TTC549 (cell line): ENCODE measurements around the gene PPP3CB.
"Not testable (repeated sequence)": the region's sequence is repeated elsewhere in the genome, so short reads cannot be mapped to it uniquely, and the experiment has no call there.

Source experiments
- FAIRE-seq: peaks from 2 replicates; lab custom pipeline; 2012; peaks lifted over from hg19 to GRCh38; lab: Jason Lieb, UNC

The PPP3CB gene

DNA sequence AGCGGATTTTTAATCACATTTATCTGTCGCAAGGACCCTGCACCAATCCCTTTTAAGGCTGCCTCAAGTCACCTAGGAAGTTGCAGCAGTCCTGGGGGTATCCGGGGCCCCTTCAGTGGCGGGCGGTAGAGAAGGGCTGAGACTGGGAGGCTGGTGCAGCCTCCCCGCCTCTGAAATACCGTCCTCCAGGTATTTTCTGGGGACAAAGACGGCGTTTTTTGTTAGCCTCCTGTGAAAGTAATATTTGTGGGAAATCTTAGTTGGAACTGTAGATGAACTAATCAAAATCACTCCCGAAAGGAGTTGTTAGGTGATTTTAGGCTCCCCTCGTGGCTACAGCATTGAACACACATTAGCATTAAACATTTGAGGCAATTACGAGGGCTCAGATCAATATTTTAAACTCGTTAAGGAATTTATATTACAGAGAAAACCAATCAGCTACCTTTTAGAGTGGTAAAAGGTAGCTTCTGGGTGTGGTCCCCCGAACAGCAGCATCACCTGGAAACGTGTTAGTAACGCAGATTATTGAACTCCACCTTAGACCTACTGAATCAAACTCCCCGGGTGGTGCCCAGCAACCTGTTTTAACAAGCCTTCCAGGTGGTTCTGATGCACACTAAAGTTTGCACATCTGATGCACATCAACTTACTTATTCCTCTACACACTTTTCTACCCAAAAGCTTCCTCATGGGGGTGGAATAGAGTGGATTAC lies 81.4 kb downstream of the PPP3CB start:
- no peak for FAIRE-seq

DNA sequence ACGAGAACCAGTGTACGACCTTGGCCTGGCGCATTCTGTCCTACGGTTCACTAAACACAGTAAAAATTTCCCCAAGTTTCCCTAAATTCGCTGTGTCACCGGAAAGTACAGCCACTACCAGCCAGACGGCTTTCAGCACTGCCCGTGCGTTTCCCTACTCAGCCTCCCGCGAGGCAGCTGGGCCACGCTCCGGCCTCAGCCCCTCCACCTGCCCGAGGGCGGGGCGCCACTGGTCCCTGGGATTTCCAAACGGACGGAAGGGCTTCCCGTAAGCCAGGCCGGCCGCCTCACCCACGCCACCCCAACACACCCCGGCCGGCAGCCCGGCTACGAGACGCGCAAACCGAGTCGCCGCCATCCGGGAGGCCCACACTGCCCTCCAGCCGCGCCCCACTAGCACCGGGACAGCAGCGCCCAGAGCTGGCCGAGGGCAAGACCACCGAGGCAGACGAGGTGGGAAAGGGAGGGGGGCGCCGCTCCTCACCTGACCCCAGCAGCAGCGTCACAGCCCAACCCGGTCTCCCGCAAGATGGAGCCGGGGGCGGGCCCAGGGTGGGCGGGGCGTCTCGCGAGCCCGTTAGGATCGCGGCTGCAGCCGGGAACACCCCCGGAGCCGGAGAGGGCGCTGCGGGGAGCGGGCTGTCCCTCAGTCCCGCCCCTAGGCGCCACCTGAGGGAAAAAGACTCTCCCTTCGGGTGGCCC lies 82.1 kb downstream of the PPP3CB start, which contains the start of gene ANXA7:
Gene ANXA7, minus strand, starts transcription at position 531 of the 702 bp plus-strand sequence. CDS start 13,202 bp downstream, outside the sequence.
- no peak for FAIRE-seq

DNA sequence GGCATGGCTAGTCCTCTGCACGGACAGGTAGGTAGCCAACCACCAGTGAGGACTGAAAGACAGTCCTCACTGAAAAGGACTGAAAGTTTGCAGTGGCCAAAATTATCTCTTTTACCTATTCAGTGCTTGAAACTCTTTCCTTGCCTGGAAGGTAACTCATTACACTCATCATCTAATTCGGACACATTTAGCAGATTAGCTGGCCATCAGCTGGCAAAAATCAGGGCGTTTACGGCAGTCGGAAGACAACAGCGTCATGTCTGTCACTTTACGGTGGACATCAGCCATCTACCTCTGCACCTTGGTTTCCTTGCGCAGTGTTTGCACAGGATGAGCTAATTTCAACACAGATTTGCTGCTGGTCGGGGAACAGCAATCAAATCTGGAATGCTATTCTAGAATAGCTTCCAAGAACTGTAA lies 82.7 kb downstream of the PPP3CB start:
- FAIRE-seq, result no peak

DNA sequence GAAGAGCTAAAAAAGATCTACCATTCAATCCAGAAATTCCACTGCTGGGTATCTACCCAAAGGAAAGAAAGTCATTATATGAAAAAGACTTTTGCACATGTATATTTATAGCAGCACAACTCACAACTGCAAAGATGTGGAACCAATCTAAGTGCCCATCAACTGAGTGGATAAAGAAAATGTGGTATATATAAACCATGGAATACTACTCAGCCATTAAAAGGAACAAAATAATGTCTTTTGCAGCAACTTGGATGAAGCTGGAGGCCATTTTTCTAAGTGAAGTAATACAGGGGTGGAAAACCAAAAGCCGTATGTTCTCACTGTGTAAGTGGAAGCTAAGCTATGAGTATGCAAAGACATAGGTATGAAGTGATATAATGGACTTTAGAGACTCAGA lies 84.9 kb downstream of the PPP3CB start:
- no peak for FAIRE-seq

DNA sequence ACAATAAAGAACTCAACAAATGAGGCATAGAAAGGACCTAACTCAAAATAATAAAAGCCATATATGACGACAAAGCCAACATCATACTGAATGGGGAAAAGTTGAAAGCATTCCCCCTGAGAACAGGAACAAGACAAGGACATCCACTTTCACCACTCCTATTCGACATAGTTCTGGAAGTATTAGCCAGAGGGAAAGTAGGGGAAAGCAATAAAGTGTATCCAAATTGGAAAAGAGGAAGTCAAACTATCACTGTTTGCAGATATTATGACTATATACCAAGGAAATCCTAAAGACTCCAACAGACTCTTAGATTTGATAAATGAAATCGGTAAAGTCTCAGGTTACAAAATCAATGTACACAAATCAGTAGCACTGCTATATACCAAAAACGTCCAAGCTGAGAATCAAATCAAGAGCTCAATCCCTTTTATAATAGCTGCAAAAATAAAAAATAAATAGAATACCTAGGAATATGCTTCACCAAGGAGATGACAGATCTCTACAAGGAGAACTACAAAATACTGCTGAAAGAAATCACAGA lies 86.8 kb downstream of the PPP3CB start:
- no peak for FAIRE-seq

DNA sequence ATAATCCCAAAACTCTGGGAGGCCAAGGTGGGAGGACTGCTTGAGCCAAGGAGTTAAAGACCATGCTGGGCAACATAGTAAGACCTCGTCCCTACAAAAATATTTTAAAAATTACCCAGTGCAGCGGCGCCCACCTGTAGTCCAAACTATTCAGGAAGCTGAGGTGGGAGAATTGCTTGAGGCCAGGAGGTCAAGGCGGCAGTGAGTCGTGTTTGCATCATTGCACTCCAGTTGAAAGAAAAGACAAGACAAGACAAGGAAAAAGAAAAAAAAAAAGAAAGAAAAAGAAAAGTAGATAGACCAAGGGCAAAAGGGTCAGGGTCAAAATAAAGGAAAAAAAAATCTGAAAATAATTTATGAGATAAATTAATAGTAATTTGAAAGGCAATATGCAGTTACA lies 87.8 kb downstream of the PPP3CB start:
- FAIRE-seq, result no peak

DNA sequence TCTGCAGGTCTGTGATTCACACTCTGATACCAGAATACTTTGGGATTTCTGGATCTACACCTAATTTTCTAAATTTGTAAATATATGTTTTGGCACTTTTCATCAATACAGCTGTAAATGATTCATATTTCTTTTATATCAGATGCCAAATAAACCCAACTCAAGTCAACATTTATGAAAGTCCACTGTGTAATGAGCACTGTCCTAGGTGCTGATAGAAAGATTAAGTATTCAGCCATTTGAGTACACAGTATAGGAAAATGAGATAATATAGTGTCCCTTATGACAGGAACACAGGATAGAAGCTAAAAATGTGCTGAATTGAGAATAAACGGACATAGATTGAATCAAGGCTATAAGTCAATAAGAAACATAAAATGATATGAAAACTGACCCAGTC lies 88.3 kb downstream of the PPP3CB start:
- FAIRE-seq, result no peak

DNA sequence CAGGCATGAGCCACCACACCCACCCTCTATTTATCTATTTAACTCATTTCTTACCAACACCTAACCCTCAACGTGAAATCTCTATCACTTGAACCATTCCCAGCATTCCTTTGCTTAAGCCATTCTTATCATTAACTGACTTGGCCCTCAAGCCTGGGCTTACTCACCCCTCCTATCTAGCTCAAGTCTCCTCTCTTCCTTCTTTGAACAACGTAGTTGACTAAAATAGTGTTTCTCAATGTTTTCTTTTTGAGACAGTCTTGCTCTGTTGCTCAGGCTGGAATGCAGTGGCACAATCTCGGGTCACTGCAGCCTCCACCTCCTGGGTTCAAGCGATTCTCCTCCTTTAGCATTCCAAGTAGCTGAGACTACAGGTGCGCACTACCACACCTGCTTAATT lies 89.0 kb downstream of the PPP3CB start:
- FAIRE-seq, result no peak

DNA sequence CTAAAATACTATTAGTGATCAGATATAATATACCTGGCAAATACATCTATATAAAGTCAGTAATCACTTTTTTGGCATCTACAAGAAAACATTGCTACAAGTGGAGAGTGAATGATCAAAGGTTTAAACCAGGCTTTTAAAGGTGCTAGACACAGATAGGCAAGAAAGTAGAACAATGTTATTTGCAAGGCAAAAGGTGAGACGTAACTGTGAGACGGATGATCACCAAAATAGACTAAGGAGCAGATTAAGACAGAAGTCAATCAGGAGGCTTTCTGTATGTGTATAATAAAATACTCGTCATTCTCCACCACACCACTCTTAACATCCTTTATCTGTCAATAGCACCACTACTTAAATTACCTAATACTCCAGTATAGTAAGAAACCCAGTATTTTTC lies 90.3 kb downstream of the PPP3CB start:
- no peak for FAIRE-seq

GRCh38 chr10:73404690-73405089 lies 91.1 kb downstream of the PPP3CB start:
- no peak for FAIRE-seq

DNA sequence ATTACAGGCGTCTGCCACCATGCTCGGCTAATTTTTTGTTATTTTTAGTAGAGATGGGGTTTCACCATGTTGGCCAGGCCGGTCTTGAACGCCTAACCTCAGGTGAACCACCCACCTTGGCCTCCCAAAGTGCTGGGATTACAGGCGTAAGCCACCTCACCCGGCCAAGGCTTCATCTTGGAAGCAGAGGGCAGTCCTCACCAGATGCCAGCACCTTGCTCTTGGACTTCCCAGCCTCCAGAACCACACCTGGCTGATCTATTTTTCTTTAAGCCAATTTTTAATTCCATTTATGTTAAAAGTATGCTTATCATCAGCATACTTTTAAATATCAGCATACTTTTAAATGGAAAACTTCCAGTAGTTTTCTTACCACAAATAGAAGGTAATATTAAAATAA lies 94.2 kb downstream of the PPP3CB start:
- no peak for FAIRE-seq

DNA sequence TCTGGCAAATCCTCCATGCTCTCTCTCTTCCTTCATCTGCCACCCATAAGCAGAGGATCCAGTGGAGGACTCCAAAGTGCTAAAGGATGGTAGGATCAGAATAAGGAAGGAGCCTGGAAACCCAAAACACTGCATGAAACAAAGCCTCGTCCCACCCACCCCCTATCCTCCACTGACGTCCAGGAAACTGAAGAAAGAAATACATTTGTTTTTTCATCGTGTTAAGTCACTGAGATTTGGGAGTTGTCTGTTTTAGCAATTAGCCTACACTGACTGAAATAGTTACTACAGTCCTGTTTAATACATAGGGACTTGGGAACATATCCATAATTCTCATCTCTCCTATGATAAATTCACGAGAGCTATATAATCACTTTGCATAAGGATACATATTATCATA lies 96.8 kb downstream of the PPP3CB start:
- FAIRE-seq, result no peak

GRCh38 chr10:73398024-73398423 lies 97.8 kb downstream of the PPP3CB start:
- FAIRE-seq, result no peak

DNA sequence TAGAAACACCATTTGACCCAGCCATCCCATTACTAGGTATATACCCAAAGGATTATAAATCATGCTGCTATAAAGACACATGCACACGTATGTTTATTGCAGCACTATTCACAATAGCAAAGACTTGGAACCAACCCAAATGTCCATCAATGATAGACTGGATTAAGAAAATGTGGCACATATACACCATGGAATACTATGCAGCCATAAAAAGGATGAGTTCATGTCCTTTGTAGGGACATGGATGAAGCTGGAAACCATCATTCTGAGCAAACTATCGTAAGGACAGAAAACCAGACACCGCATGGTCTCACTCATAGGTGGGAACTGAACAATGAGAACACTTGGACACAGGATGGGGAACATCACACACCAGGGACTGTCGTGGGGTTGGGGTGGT lies 101.5 kb downstream of the PPP3CB start:
- FAIRE-seq, result not testable (repeated sequence)

GRCh38 chr10:73388228-73388627 lies 107.6 kb downstream of the PPP3CB start:
- no peak for FAIRE-seq

GRCh38 chr10:73386583-73386982 lies 109.2 kb downstream of the PPP3CB start:
- FAIRE-seq, result no peak
